ENCODE results near the gene MBD2. TPM values are rescaled to one million over a fixed set of nuclear protein-coding genes. Genes with fewer than 3 reads are reported as not detected.

MBD2 gene
- total RNA-seq, 2 donors from 2014 or later = 24.3 to 32.0 TPM

GRCh38 chr18:54151376-54151775 lies 73.1 kb downstream of the MBD2 start:
- Histone ChIP-seq H3K4me1 (no peaks in the 10 kb centered on the region), H3K36me3 (peaks cover 28% of the 10 kb centered on the region), H3K9me3 (no peaks in the 10 kb centered on the region), H3K27ac (no peak overlapping the region), H3K4me3 (no peak overlapping the region), H3K27me3 (no peaks in the 10 kb centered on the region)
- no peak for TF ChIP-seq CTCF (IDR thresholded peaks at IDR 0.05)
- DNase-seq (ENCODE audit: low spot score) = no peak

- TF ChIP-seq CTCF (IDR thresholded peaks at IDR 0.05) = no peak
- no peak for DNase-seq (ENCODE audit: low spot score)
- Histone ChIP-seq H3K27me3 (no peaks in the 10 kb centered on the region), H3K9me3 (no peaks in the 10 kb centered on the region), H3K36me3 (peaks cover 21% of the 10 kb centered on the region), H3K4me3 (no peak overlapping the region), H3K27ac (no peak overlapping the region), H3K4me1 (no peaks in the 10 kb centered on the region)
Measured at GRCh38 chr18:54150226-54150625, 74.2 kb downstream of the MBD2 start.

- Histone ChIP-seq H3K36me3 (peaks cover 14% of the 10 kb centered on the region), H3K4me1 (no peaks in the 10 kb centered on the region), H3K27me3 (no peaks in the 10 kb centered on the region), H3K9me3 (no peaks in the 10 kb centered on the region), H3K4me3 (no peak overlapping the region), H3K27ac (peak overlapping the region in 1 of 2 donors; percentile 58)
- DNase-seq (ENCODE audit: low spot score) = peak; percentile 69
- no peak for TF ChIP-seq CTCF (IDR thresholded peaks at IDR 0.05)
Measured at GRCh38 chr18:54149078-54149697, 75.3 kb downstream of the MBD2 start.

- H3K27ac ChIP-seq = peak overlapping the region in 1 of 2 donors; percentile 58
- TF ChIP-seq CTCF (IDR thresholded peaks at IDR 0.05) = no peak
Measured at GRCh38 chr18:54148678-54149077, 75.8 kb downstream of the MBD2 start.

GRCh38 chr18:54148151-54148550 lies 76.3 kb downstream of the MBD2 start:
- H3K27ac ChIP-seq = peak overlapping the region in 1 of 2 donors; percentile 58
- no peak overlapping the region for H3K4me3 ChIP-seq
- peaks cover 6% of the 10 kb centered on the region for H3K36me3 ChIP-seq
- no peaks in the 10 kb centered on the region for H3K27me3 ChIP-seq
- no peaks in the 10 kb centered on the region for H3K4me1 ChIP-seq
- DNase-seq (ENCODE audit: low spot score) = no peak
- TF ChIP-seq CTCF (IDR thresholded peaks at IDR 0.05) = no peak
- H3K9me3 ChIP-seq = peaks cover 0 to 9% of the 10 kb centered on the region in 2 donors

More at GRCh38 chr18:54148678-54149077, 75.8 kb downstream of the MBD2 start:
- Histone ChIP-seq H3K36me3 (peaks cover 12% of the 10 kb centered on the region), H3K4me3 (no peak overlapping the region), H3K9me3 (peaks cover 0 to 5% of the 10 kb centered on the region in 2 donors), H3K27me3 (no peaks in the 10 kb centered on the region), H3K4me1 (no peaks in the 10 kb centered on the region)
- DNase-seq (ENCODE audit: low spot score) = no peak

GRCh38 chr18:54147439-54147838 lies 77.0 kb downstream of the MBD2 start:
- H3K4me3 ChIP-seq = no peak overlapping the region
- H3K9me3 ChIP-seq = peaks cover 0 to 9% of the 10 kb centered on the region in 2 donors
- no peak for TF ChIP-seq CTCF (IDR thresholded peaks at IDR 0.05)
- no peaks in the 10 kb centered on the region for H3K36me3 ChIP-seq
- H3K4me1 ChIP-seq = no peaks in the 10 kb centered on the region
- H3K27me3 ChIP-seq = no peaks in the 10 kb centered on the region
- H3K27ac ChIP-seq = no peak overlapping the region
- DNase-seq (ENCODE audit: low spot score) = no peak
